GM23248 (cell line): ENCODE results near the gene MMP2.

Experiments
- EZH2 ChIP-seq: fragments of 200-600 bp; sonication (generic); IDR thresholded peaks from 2 replicates; pipeline ENCODE4 v1.6.1; 2018; ENCODE audit warnings: antibody characterized with exemption, mild to moderate bottlenecking; ENCODE audit not compliant: insufficient read depth, poor library complexity, severe bottlenecking
- EZH2phosphoT487 ChIP-seq: fragments of 200-600 bp; sonication (generic); IDR thresholded peaks from 2 replicates; pipeline ENCODE4 v1.6.1; 2018; ENCODE audit warnings: antibody characterized with exemption, moderate library complexity, mild to moderate bottlenecking, low read depth; ENCODE audit not compliant: insufficient read depth

- no peak for TF ChIP-seq EZH2
- TF ChIP-seq EZH2phosphoT487, result no peak
Observed at GRCh38 chr16:55479430-55480140, 587 bp downstream of the MMP2 start.
